Measurements from ENCODE around the gene SOHLH1.

DNA sequence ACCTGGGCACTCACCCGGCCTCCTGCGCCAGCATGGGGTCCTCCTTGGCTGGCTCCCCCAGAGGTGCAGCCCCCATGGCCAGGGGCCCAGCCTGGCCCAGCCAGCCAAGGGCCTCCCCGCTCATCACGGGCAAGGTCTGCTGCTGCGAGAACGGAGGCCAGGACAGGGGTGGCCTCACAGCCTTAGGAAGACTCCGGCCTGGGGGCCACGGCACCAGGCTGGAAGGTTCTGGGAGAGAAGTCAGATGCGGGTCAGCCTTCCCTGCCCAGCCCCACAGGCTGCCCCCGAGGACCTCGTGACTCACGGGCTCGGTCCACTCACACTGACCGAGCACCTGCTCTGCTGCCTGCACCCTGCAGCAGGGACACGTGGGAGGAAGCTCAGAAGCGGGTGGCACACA lies 4.2 kb downstream of the SOHLH1 start:
- TF ChIP-seq, protein P1, sequence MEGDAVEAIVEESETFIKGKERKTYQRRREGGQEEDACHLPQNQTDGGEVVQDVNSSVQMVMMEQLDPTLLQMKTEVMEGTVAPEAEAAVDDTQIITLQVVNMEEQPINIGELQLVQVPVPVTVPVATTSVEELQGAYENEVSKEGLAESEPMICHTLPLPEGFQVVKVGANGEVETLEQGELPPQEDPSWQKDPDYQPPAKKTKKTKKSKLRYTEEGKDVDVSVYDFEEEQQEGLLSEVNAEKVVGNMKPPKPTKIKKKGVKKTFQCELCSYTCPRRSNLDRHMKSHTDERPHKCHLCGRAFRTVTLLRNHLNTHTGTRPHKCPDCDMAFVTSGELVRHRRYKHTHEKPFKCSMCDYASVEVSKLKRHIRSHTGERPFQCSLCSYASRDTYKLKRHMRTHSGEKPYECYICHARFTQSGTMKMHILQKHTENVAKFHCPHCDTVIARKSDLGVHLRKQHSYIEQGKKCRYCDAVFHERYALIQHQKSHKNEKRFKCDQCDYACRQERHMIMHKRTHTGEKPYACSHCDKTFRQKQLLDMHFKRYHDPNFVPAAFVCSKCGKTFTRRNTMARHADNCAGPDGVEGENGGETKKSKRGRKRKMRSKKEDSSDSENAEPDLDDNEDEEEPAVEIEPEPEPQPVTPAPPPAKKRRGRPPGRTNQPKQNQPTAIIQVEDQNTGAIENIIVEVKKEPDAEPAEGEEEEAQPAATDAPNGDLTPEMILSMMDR (IDR thresholded peaks at IDR 0.05; ENCODE audit: low read length), result no peak
- TF ChIP-seq EZH2 (IDR thresholded peaks at IDR 0.05; ENCODE audit: borderline replicate concordance, low read length), result no peak

All from OCI-LY1 (cell line).